MCF 10A (cell line): Measurements from ENCODE around the gene SPAG6. TPM values are rescaled to one million over a fixed set of nuclear protein-coding genes. Genes with fewer than 3 reads are reported as not detected.

Experiments
- BruUV-seq: library from RNA; stranded (reverse); fragments of 400-500 nt; replicated peaks from 2 replicates; lab custom pipeline; 2021; lab: Mats Ljungman, UMichigan
- CTCF ChIA-PET: fragments of 300-600 bp; sonication (Branson Sonifier 250); formaldehyde crosslinking; extraction: SDS; loops from one replicate; lab custom pipeline; 2021; ENCODE audit warnings: antibody characterized with exemption, inconsistent platforms; lab: Yijun Ruan, JAX
- POLR2A ChIA-PET: fragments of 300-600, 350-650 bp; sonication (Branson Sonifier 250); formaldehyde crosslinking; extraction: SDS; loops from one replicate; lab custom pipeline; 2020; ENCODE audit warnings: antibody characterized with exemption, inconsistent platforms; lab: Yijun Ruan, JAX
- DNase-seq: peaks from one replicate; pipeline ENCODE4 v3.0.0-alpha.2; 2018; ENCODE audit not compliant: unreplicated experiment
- H3K27ac Mint-ChIP-seq: one replicate; pipeline ENCODE4 v1.8.0; 2022; ENCODE audit warnings: mild to moderate bottlenecking, low read depth, mixed read lengths; ENCODE audit not compliant: unreplicated experiment
- H3K27me3 Mint-ChIP-seq: one replicate; pipeline ENCODE4 v1.8.0; 2022; ENCODE audit warnings: mixed read lengths; ENCODE audit not compliant: insufficient read depth, unreplicated experiment
- H3K36me3 Mint-ChIP-seq: one replicate; pipeline ENCODE4 v1.8.0; 2022; ENCODE audit warnings: mild to moderate bottlenecking, moderate library complexity, mixed read lengths; ENCODE audit not compliant: insufficient read depth, unreplicated experiment
- H3K4me1 Mint-ChIP-seq: one replicate; pipeline ENCODE4 v1.8.0; 2022; ENCODE audit warnings: mixed read lengths; ENCODE audit not compliant: insufficient read depth, unreplicated experiment
- H3K4me3 Mint-ChIP-seq: one replicate; pipeline ENCODE4 v1.8.0; 2022; ENCODE audit warnings: mild to moderate bottlenecking, moderate library complexity, mixed read lengths; ENCODE audit not compliant: unreplicated experiment
- H3K9me3 Mint-ChIP-seq: one replicate; pipeline ENCODE4 v1.8.0; 2022; ENCODE audit warnings: mixed read lengths; ENCODE audit not compliant: unreplicated experiment
- intact Hi-C: fragments of 100-400 bp; cut with micrococcal nuclease; formaldehyde crosslinking; loops from 2 replicates; pipeline ENCODE4 v1.14.1; 2022
- total RNA-seq: library from RNA; stranded (reverse); gene quantifications from 2 replicates; pipeline ENCODE4 v1.2.3, GENCODE V29; 2022
- TF ChIP-seq, protein P1 (sequence below): fragments of 200-600 bp; IDR thresholded peaks from one replicate; pipeline ENCODE4 v1.8.0; 2022; ENCODE audit warnings: antibody characterized with exemption, mild to moderate bottlenecking; ENCODE audit not compliant: unreplicated experiment

Gene SPAG6
- total RNA-seq, 1 experiment from 2014 or later, result not detected

DNA sequence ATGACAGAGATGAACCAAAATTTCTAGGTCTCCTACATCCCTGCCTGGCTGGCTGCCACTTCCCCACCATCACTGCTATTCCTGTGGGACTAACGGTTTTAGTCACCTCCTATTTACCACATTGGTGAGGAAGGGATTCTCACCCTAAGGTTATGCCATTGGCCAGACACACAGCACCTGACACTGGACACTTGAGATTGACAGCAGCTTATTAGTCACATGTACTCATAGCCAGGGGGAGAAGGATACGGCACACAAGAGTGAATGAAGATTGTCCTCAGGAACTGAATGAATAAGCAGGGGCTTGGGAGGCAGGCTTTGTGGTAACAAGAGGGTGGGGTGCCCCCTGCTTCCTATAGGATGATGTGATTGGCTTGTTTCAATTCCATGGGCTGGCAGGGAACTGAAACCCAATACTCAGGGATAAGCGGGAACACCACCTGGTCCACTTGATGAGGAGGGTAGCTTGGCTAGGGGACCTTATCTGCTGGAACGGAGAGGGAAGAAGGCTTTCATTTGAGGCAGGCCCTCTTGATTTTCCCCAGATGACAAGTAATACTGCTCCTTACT lies 99.0 kb downstream of the SPAG6 start:
- intact Hi-C loops, result no loop called here
- no peak overlapping the region for H3K27ac Mint-ChIP-seq
- H3K36me3 Mint-ChIP-seq, result no peaks in the 10 kb centered on the region
- DNase-seq, result no peak
- no TSS peak for BruUV-seq
- H3K4me3 Mint-ChIP-seq, result no peak overlapping the region
- ChIA-PET CTCF (interaction anchor here (0.7 to 1.4 kb wide), 2 partner anchors 9 to 165 kb away, joined by 3 read pairs; no protein-coding TSS in a partner anchor), POLR2A (interaction anchor here (0.5 kb wide), 1 partner anchor 461 kb away, joined by 3 read pairs; no protein-coding TSS in a partner anchor)
- no peaks in the 10 kb centered on the region for H3K9me3 Mint-ChIP-seq
- TF ChIP-seq, protein P1, sequence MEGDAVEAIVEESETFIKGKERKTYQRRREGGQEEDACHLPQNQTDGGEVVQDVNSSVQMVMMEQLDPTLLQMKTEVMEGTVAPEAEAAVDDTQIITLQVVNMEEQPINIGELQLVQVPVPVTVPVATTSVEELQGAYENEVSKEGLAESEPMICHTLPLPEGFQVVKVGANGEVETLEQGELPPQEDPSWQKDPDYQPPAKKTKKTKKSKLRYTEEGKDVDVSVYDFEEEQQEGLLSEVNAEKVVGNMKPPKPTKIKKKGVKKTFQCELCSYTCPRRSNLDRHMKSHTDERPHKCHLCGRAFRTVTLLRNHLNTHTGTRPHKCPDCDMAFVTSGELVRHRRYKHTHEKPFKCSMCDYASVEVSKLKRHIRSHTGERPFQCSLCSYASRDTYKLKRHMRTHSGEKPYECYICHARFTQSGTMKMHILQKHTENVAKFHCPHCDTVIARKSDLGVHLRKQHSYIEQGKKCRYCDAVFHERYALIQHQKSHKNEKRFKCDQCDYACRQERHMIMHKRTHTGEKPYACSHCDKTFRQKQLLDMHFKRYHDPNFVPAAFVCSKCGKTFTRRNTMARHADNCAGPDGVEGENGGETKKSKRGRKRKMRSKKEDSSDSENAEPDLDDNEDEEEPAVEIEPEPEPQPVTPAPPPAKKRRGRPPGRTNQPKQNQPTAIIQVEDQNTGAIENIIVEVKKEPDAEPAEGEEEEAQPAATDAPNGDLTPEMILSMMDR, result no peak
- no peaks in the 10 kb centered on the region for H3K27me3 Mint-ChIP-seq
- H3K4me1 Mint-ChIP-seq, result no peaks in the 10 kb centered on the region

GRCh38 chr10:22445495-22445894 lies 100.2 kb downstream of the SPAG6 start:
- BruUV-seq, result no TSS peak
- no peaks in the 10 kb centered on the region for H3K4me1 Mint-ChIP-seq
- no peaks in the 10 kb centered on the region for H3K9me3 Mint-ChIP-seq
- CTCF ChIA-PET, result interaction anchor here (0.6 kb wide), 1 partner anchor 52 kb away, joined by 3 read pairs; no protein-coding TSS in a partner anchor
- no peaks in the 10 kb centered on the region for H3K27me3 Mint-ChIP-seq
- H3K36me3 Mint-ChIP-seq, result no peaks in the 10 kb centered on the region
- intact Hi-C loops, result no loop called here
- TF ChIP-seq, protein P1, result no peak
- POLR2A ChIA-PET, result interaction anchor here (1.0 kb wide), 1 partner anchor 35 kb away, joined by 3 read pairs; no protein-coding TSS in a partner anchor
- H3K27ac Mint-ChIP-seq, result no peak overlapping the region
- no peak for DNase-seq
- no peak overlapping the region for H3K4me3 Mint-ChIP-seq

GRCh38 chr10:22447068-22447467 lies 101.8 kb downstream of the SPAG6 start:
- intact Hi-C loops, result no loop called here
- TF ChIP-seq, protein P1, result no peak
- no peak for DNase-seq
- Mint-ChIP-seq H3K9me3 (no peaks in the 10 kb centered on the region), H3K4me1 (no peaks in the 10 kb centered on the region), H3K27ac (no peak overlapping the region), H3K36me3 (no peaks in the 10 kb centered on the region), H3K27me3 (no peaks in the 10 kb centered on the region), H3K4me3 (no peak overlapping the region)
- POLR2A ChIA-PET, result no interaction called here
- BruUV-seq, result no TSS peak
- CTCF ChIA-PET, result interaction anchor here (0.6 to 0.8 kb wide), 2 partner anchors 223 to 366 kb away, joined by 4 to 5 read pairs; no protein-coding TSS in a partner anchor

DNA sequence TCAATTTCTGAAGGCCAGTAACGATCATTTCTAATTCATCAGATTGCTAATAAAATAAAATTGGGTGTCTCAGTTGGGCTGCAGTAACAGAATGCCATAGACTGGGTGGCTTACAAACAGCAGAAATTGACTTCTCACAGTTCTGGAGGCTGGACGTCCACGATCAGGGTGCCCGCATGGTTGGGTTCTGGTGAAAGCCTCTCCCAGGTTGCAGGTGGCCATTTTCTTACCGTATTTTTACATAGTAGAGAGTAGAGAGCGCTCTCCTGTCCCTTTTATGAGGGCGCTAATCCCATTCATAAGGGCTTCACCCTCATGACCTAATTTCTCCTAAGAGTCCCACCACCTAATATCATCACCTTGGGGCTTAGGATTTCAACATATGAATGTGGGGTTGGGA lies 106.0 kb downstream of the SPAG6 start:
- DNase-seq, result no peak
- POLR2A ChIA-PET, result no interaction called here
- intact Hi-C loops, result no loop called here
- no peak overlapping the region for H3K27ac Mint-ChIP-seq
- CTCF ChIA-PET, result no interaction called here
- H3K27me3 Mint-ChIP-seq, result no peaks in the 10 kb centered on the region
- H3K9me3 Mint-ChIP-seq, result no peaks in the 10 kb centered on the region
- H3K4me1 Mint-ChIP-seq, result no peaks in the 10 kb centered on the region
- no peaks in the 10 kb centered on the region for H3K36me3 Mint-ChIP-seq
- TF ChIP-seq, protein P1, result no peak
- BruUV-seq, result no TSS peak
- no peak overlapping the region for H3K4me3 Mint-ChIP-seq
